HEK293 (cell line): ENCODE data around the gene FER1L5.

ENCODE experiments used
- CTCF ChIA-PET: fragments of 350-600 bp; formaldehyde crosslinking; extraction: SDS; loops from one replicate; lab custom pipeline; 2021; ENCODE audit warnings: antibody characterized with exemption; lab: Yijun Ruan, JAX
- POLR2A ChIA-PET: fragments of 300-600 bp; formaldehyde crosslinking; extraction: SDS; loops from one replicate; lab custom pipeline; 2020; ENCODE audit warnings: antibody characterized with exemption, inconsistent platforms; lab: Yijun Ruan, JAX
- H3K27ac ChIP-seq: fragments of 200-500 bp; sonication (Bioruptor generic); 2 replicates; pipeline ENCODE4 v1.5.1; 2014; ENCODE audit warnings: low read depth, low read length, control low read depth, inconsistent platforms; ENCODE audit errors: extremely low read depth
- H3K36me3 ChIP-seq, 2 experiments: fragments of 200-500 bp in 1 of 2; sonication (Bioruptor generic) in 1 of 2; 1 replicate in 1 of 2; 2 replicates in 1 of 2; pipeline ENCODE4 v1.5.1; 2014 to 2017; ENCODE audit warnings: inconsistent platforms in 2 of 2, low read length in 2 of 2; ENCODE audit not compliant: control insufficient read depth in 2 of 2, insufficient read depth in 1 of 2
- H3K4me1 ChIP-seq: fragments of 200-500 bp; sonication (Bioruptor generic); 2 replicates; pipeline ENCODE4 v1.5.1; 2014; ENCODE audit warnings: mild to moderate bottlenecking, low read length, inconsistent platforms; ENCODE audit not compliant: control insufficient read depth, insufficient read depth
- H3K4me3 ChIP-seq: 2 replicates; pipeline ENCODE4 v1.5.1; 2011; ENCODE audit warnings: low read depth, mild to moderate bottlenecking, control low read depth, low read length, moderate library complexity
- H3K9me3 ChIP-seq: fragments of 200-500 bp; sonication (Bioruptor generic); 2 replicates; pipeline ENCODE4 v1.5.1; 2014; ENCODE audit warnings: low read depth, low read length, inconsistent platforms; ENCODE audit not compliant: control insufficient read depth, insufficient read depth
- HOXD13 ChIP-seq: sonication (generic); formaldehyde crosslinking; IDR thresholded peaks from 2 replicates; pipeline ENCODE4 v1.8.0; 2022; ENCODE audit warnings: missing genetic modification reagents, borderline replicate concordance
- PRDM10 ChIP-seq: fragments of 450-650 bp; formaldehyde crosslinking; IDR thresholded peaks from 2 replicates; pipeline ENCODE4 v1.5.1; 2016; ENCODE audit warnings: missing biosample characterization, missing genetic modification characterization
- TRIM28 ChIP-seq: IDR thresholded peaks from 2 replicates; pipeline ENCODE4 v1.6.1; 2011; ENCODE audit warnings: low read length, control low read depth, borderline replicate concordance
- YY1 ChIP-seq: fragments of 450-650 bp; formaldehyde crosslinking; IDR thresholded peaks from 2 replicates; pipeline ENCODE4 v1.5.1; 2018; ENCODE audit warnings: missing biosample characterization, missing genetic modification characterization
- ZFHX2 ChIP-seq: fragments of 450-650 bp; formaldehyde crosslinking; conservative IDR thresholded peaks from 2 replicates; pipeline ENCODE4 v1.5.1; 2016; ENCODE audit warnings: missing biosample characterization, missing genetic modification characterization
- ZNF148 ChIP-seq: fragments of 450-650 bp; formaldehyde crosslinking; IDR thresholded peaks from 2 replicates; pipeline ENCODE4 v1.5.0; 2017; ENCODE audit warnings: missing biosample characterization, missing genetic modification characterization, borderline replicate concordance
- ZNF18 ChIP-seq: fragments of 450-650 bp; formaldehyde crosslinking; IDR thresholded peaks from 2 replicates; pipeline ENCODE4 v1.5.1; 2016; ENCODE audit warnings: missing biosample characterization, missing genetic modification characterization
- ZNF292 ChIP-seq: fragments of 450-650 bp; formaldehyde crosslinking; IDR thresholded peaks from 2 replicates; pipeline ENCODE4 v1.5.1; 2016; ENCODE audit warnings: low read depth, missing biosample characterization, missing genetic modification characterization, borderline replicate concordance
- ZNF341 ChIP-seq: fragments of 450-650 bp; formaldehyde crosslinking; IDR thresholded peaks from 2 replicates; pipeline ENCODE4; 2016; ENCODE audit warnings: low read depth, missing biosample characterization, missing genetic modification characterization
- ZNF548 ChIP-seq: fragments of 450-650 bp; formaldehyde crosslinking; IDR thresholded peaks from 2 replicates; pipeline ENCODE4 v1.5.1; 2016; ENCODE audit warnings: missing biosample characterization, missing genetic modification characterization
- ZNF549 ChIP-seq: fragments of 450-650 bp; IDR thresholded peaks from 2 replicates; pipeline ENCODE4 v1.5.1; 2018; ENCODE audit warnings: missing biosample characterization, missing genetic modification characterization, mild to moderate bottlenecking, inconsistent platforms, moderate library complexity
- ZNF558 ChIP-seq: fragments of 450-650 bp; formaldehyde crosslinking; IDR thresholded peaks from 2 replicates; pipeline ENCODE4 v1.5.1; 2016; ENCODE audit warnings: missing biosample characterization, missing genetic modification characterization
- ZNF585B ChIP-seq: fragments of 450-650 bp; formaldehyde crosslinking; IDR thresholded peaks from 2 replicates; pipeline ENCODE4 v1.5.1; 2016; ENCODE audit warnings: missing biosample characterization, missing genetic modification characterization
- ZNF610 ChIP-seq: fragments of 450-650 bp; formaldehyde crosslinking; IDR thresholded peaks from 2 replicates; pipeline ENCODE4 v1.5.1; 2016; ENCODE audit warnings: missing biosample characterization, missing genetic modification characterization, borderline replicate concordance
- ZNF621 ChIP-seq: fragments of 450-650 bp; formaldehyde crosslinking; IDR thresholded peaks from 2 replicates; pipeline ENCODE4 v1.5.1; 2017; ENCODE audit warnings: missing biosample characterization, missing genetic modification characterization
- ZNF624 ChIP-seq: fragments of 450-650 bp; formaldehyde crosslinking; IDR thresholded peaks from 2 replicates; pipeline ENCODE4 v1.5.1; 2017; ENCODE audit warnings: missing biosample characterization, missing genetic modification characterization
- ZNF639 ChIP-seq: fragments of 450-650 bp; formaldehyde crosslinking; IDR thresholded peaks from 2 replicates; pipeline ENCODE4 v1.5.1; 2016; ENCODE audit warnings: missing biosample characterization, missing genetic modification characterization
- ZSCAN18 ChIP-seq: fragments of 450-650 bp; formaldehyde crosslinking; IDR thresholded peaks from 2 replicates; pipeline ENCODE4 v1.5.1; 2016; ENCODE audit warnings: missing biosample characterization, missing genetic modification characterization

The FER1L5 gene

GRCh38 chr2:96618596-96619283, 23.8 kb upstream of the FER1L5 start:
- ChIA-PET POLR2A (no interaction called here), CTCF (interaction anchor here (0.6 kb wide), 1 partner anchor 37 kb away, joined by 3 read pairs; no protein-coding TSS in a partner anchor)
- no peak overlapping the region for H3K27ac ChIP-seq
- no peak overlapping the region for H3K4me3 ChIP-seq
- peaks cover 48 to 51% of the 10 kb centered on the region in 2 experiments; a peak in 2 of 3 replicates for H3K36me3 ChIP-seq
- no peaks in the 10 kb centered on the region for H3K9me3 ChIP-seq
- TF ChIP-seq ZNF624 (tag by site-specific recombination) (no peak), ZNF621 (tag by site-specific recombination) (no peak), YY1 (tag by site-specific recombination) (no peak), ZNF585B (tag by site-specific recombination) (no peak), ZNF18 (tag by site-specific recombination) (no peak), ZNF341 (tag by site-specific recombination) (no peak), ZNF639 (no peak), ZNF548 (tag by site-specific recombination) (no peak), ZNF610 (tag by site-specific recombination) (no peak), ZSCAN18 (no peak), ZNF292 (tag by site-specific recombination) (no peak), PRDM10 (tag by site-specific recombination) (no peak), HOXD13 (no peak), ZNF148 (tag by site-specific recombination) (no peak), TRIM28 (no peak), ZNF549 (no peak), ZFHX2 (tag by site-specific recombination) (no peak), ZNF558 (tag by site-specific recombination) (no peak)
- H3K4me1 ChIP-seq, result no peaks in the 10 kb centered on the region
